ENCODE data around the gene TREML2. TPM values are rescaled to one million over a fixed set of nuclear protein-coding genes. Genes with fewer than 3 reads are reported as not detected.

TREML2 gene
- total RNA-seq, 4 donors from 2014 or later, result 0.22 to 0.34 TPM; not detected in 2

DNA sequence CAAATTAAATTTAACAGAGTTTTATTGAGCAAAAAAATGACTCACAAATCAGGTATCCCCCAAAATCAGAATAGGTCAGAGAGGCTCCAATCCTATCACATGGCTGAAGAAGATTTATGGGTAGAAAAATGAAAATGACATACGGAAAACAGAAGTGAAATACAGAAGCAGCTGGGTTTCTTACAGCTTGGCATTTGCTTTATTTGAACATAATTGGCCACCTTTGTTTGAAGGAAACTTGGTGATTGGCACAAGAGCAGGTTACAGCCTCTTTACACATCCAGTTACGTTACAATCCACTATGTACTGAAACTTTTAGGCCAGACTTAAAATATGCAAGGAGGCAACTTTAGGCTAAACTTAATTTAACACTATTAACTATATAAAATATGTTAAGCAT, 26.3 kb downstream of the TREML2 start:
- TF ChIP-seq, protein P1, sequence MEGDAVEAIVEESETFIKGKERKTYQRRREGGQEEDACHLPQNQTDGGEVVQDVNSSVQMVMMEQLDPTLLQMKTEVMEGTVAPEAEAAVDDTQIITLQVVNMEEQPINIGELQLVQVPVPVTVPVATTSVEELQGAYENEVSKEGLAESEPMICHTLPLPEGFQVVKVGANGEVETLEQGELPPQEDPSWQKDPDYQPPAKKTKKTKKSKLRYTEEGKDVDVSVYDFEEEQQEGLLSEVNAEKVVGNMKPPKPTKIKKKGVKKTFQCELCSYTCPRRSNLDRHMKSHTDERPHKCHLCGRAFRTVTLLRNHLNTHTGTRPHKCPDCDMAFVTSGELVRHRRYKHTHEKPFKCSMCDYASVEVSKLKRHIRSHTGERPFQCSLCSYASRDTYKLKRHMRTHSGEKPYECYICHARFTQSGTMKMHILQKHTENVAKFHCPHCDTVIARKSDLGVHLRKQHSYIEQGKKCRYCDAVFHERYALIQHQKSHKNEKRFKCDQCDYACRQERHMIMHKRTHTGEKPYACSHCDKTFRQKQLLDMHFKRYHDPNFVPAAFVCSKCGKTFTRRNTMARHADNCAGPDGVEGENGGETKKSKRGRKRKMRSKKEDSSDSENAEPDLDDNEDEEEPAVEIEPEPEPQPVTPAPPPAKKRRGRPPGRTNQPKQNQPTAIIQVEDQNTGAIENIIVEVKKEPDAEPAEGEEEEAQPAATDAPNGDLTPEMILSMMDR (IDR thresholded peaks at IDR 0.05; ENCODE audit: low read depth), result no peak

DNA sequence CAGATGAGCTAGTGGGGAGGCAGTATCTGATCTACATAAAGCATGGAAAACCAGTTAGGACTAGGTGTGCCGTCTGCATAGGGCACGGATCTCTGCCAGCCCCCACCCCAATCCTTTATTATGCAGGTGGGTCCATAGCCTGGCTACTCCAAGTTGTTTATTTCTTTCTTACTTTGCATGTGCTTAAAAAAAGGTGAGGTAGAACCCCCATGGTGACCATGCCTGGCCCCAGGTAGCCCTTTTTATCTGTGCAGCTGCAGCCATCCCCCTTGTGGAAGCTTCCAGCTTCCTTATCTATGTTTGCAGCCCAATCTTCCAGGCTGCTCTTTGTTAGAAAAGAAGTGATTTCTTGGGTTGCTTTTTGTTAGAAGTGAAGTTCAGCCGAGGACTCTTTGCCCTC, 29.0 kb downstream of the TREML2 start:
- TF ChIP-seq, protein P1 (IDR thresholded peaks at IDR 0.05; ENCODE audit: low read depth), result no peak

GRCh38 chr6:41170547-41171160, 30.3 kb downstream of the TREML2 start:
- TF ChIP-seq, protein P1 (IDR thresholded peaks at IDR 0.05; ENCODE audit: low read depth), result no peak

GRCh38 chr6:41167173-41167963, 33.6 kb downstream of the TREML2 start:
- TF ChIP-seq, protein P1 (IDR thresholded peaks at IDR 0.05; ENCODE audit: low read depth), result no peak

DNA sequence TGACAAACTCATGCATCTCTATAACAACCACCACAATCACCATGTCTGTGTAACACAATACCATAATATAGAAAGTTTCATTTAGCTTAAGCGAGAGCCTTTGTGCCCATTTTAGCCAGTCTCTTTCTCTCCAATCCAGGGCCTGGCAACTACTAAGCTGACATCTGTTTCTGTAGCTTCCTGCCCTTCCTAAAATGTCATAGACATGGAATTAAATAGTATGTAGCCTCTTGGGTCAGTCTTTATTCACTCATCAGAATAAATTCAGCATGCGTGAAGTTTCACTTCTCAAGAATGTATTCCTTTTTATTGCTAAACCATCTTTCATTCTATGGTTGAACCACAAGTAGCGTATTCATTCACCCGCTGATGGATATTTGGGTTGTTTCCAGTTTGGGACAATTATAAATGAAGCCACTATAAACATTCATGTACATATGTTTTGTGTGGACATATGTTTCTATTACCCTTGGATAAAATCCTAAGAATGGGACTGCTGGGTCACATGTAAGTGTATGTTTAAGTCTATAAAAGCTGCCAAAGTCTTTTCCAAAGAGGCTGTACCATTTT, 36.3 kb downstream of the TREML2 start:
- TF ChIP-seq, protein P1 (IDR thresholded peaks at IDR 0.05; ENCODE audit: low read depth), result no peak

DNA sequence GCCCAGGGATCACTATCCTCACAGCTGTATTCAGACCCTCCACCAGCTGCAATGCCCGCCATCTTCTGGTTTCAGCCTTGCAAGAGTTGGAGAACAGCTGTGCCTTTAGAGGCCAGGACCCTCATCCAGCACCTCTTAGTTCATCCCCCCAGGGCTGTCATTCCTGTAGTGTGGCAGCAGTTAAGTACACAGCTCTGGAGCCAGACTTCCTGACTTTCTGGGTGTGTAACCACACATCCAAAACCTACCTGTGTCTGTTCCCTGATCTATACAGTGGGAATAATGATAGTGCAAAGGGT, 37.6 kb downstream of the TREML2 start:
- TF ChIP-seq, protein P1 (IDR thresholded peaks at IDR 0.05; ENCODE audit: low read depth), result no peak

DNA sequence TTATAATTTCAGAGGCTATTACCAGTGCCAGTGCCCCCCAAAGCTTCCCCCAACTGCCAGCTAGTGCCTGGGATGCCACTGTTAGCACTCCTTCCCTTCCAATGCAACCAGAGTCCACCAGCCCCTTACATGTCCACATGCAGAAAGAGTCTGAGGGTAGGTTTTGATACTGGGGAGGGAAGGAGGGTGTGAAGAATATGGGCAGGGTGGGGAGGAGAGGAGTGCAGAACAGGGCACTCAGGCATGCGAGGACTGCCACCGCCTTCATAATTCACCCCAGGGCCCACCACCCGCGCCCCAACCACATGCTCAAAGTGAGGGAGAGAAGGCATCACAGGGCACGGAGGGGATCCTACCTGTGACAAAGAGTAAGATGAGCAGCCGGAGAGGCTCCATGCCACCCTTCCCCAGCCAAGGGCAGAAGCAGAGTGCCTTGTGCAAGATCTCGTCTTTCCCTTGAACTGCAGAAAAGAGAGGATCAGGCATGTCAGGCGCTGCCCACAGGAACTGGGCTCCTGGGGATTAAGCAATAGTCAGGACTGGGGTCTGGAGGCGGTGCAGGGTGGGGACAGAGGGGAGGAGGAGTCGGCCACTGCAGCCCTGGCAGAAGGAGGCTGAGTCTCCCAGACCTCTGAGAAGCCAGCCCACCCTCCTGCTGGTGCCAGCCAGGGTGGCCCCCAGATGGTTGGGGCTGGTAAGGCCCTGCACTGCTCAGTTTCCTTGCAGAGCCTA, 38.1 kb downstream of the TREML2 start, which contains the start of gene TREM2:
TREM2 (minus strand) TSS at position 430 of the 732 bp plus-strand sequence; CDS start at position 396, 34 bp downstream.
- TF ChIP-seq, protein P1 (IDR thresholded peaks at IDR 0.05; ENCODE audit: low read depth), result no peak
